Lung (tissue), 12 donors: ENCODE results near the gene UGT1A5. TPM values are rescaled to one million over a fixed set of nuclear protein-coding genes. Genes with fewer than 3 reads are reported as not detected.

Source experiments
- ATAC-seq: fragments of 200-7000 bp; cut with Tn5 transposase; one replicate; pipeline ENCODE4 v1.9.1; 2020; ENCODE audit warnings: moderate number of reproducible peaks; ENCODE audit not compliant: insufficient read depth, low FRiP score
- DNase-seq, 3 donors: peaks; one replicate each; pipeline ENCODE4 v3.0.0-alpha.2; 2013 to 2017
- H3K27ac ChIP-seq, 2 donors: one replicate each; pipeline ENCODE4 v1.5.1; 2013; ENCODE audit warnings: mild to moderate bottlenecking in 2 of 2, moderate library complexity in 2 of 2, control low read depth in 1 of 2, inconsistent platforms in 1 of 2, low read depth in 1 of 2, low read length in 1 of 2
- H3K27me3 ChIP-seq, 3 donors: one replicate each; pipeline ENCODE4 v1.5.1; 2013; ENCODE audit warnings: low read length in 2 of 3; ENCODE audit not compliant: control insufficient read depth in 3 of 3, insufficient read depth in 3 of 3
- H3K36me3 ChIP-seq, 4 donors: one replicate each; pipeline ENCODE4 v1.5.1; 2013; ENCODE audit warnings: low read length in 4 of 4, mild to moderate bottlenecking in 1 of 4, moderate library complexity in 1 of 4; ENCODE audit not compliant: control insufficient read depth in 4 of 4, insufficient read depth in 4 of 4
- H3K4me1 ChIP-seq, 5 donors: one replicate each; pipeline ENCODE4 v1.5.1; 2013; ENCODE audit warnings: low read length in 5 of 5, mild to moderate bottlenecking in 2 of 5, moderate library complexity in 1 of 5; ENCODE audit not compliant: control insufficient read depth in 5 of 5, insufficient read depth in 5 of 5
- H3K4me3 ChIP-seq: one replicate; pipeline ENCODE4 v1.5.1; 2013; ENCODE audit warnings: mild to moderate bottlenecking, control low read depth, moderate library complexity
- H3K9ac ChIP-seq, 2 donors: one replicate each; pipeline ENCODE4 v1.5.1; 2013; ENCODE audit warnings: low read length in 2 of 2, control low read depth in 1 of 2; ENCODE audit not compliant: insufficient read depth in 1 of 2
- H3K9me3 ChIP-seq, 4 donors: one replicate each; pipeline ENCODE4 v1.5.1; 2013; ENCODE audit warnings: low read length in 3 of 4, mild to moderate bottlenecking in 1 of 4, moderate library complexity in 1 of 4; ENCODE audit not compliant: control insufficient read depth in 4 of 4, insufficient read depth in 3 of 4
- CTCF ChIP-seq: IDR thresholded peaks from 2 replicates; pipeline ENCODE4 v1.5.1; 2012; ENCODE audit warnings: mild to moderate bottlenecking; ENCODE audit errors: control extremely low read depth, extremely low read depth
- WGBS, 2 donors: extraction: QIAGEN DNeasy Blood & Tissue Kit; methylation state at CpG; one replicate each; pipeline ENCODE4 v1.1.7; 2013; 5-methylcytosine and 5-hydroxymethylcytosine counted together
- polyA plus RNA-seq, 2 donors: library from polyadenylated mRNA; stranded (reverse); fragments of 200-250 nt; gene quantifications; one replicate each; pipeline ENCODE4 v1.2.1, GENCODE V29; 2013
- total RNA-seq, 2 donors: library from RNA; depleted of rRNA in 1 of 2; stranded (reverse); fragments of >200 nt in 1 of 2; gene quantifications; one replicate each; pipeline ENCODE4 v1.2.1, GENCODE V29; 2014 to 2021
- donor health status: control.
- donor health status: control.
- donor health status: Bipolar disorder and iron deficiency.
- donor health status: healthy.
- donor health status: DM: yes; HTN: yes; CAD: no.

Gene UGT1A5
- total and polyA plus RNA-seq, 4 donors = 0.34 TPM; not detected in 3

DNA sequence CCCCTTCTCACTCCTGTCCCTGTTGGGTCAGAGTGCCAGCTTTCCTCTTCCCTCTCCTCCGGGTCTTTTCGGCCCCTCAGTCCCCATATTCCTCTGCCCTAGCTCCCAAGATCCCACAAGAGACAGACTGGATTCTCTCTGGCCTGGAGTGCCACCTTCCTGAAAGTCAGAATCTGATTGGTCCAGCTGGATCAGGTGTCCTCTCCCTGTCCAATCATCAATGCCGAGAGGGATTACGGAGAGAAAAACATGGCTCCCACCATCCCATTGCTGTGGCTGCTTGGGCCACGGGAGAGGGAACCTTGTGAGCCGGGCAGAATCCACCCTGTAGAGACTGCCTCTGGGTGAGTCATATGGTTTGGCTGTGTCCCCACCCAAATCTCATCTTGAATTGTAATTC is 62.7 kb downstream of the UGT1A5 start:
- Histone ChIP-seq H3K27me3 (no peaks in the 10 kb centered on the region), H3K9me3 (peaks cover 0 to 14% (median 0%) of the 10 kb centered on the region in 4 donors), H3K9ac (no peak overlapping the region), H3K27ac (no peak overlapping the region), H3K36me3 (no peaks in the 10 kb centered on the region), H3K4me1 (no peaks in the 10 kb centered on the region), H3K4me3 (no peak overlapping the region)
- no peak for ATAC-seq
- 92 to 93% methylated on average over 6 of the region's 6 CpGs for WGBS, 2 donors
- TF ChIP-seq CTCF = no peak
- DNase-seq = no peak

GRCh38 chr2:233778030-233778429 is 65.3 kb downstream of the UGT1A5 start, which contains the start of gene MROH2A:
TSS of gene MROH2A (plus strand) at chr2:233778330. CDS start at chr2:233779359, 1,029 bp downstream.
- peaks cover 0 to 14% (median 0%) of the 10 kb centered on the region in 4 donors for H3K9me3 ChIP-seq
- H3K9ac ChIP-seq = no peak within 1 kb of the TSS
- no peaks in the 10 kb centered on the region for H3K4me1 ChIP-seq
- no peak within 1 kb of the TSS for H3K27ac ChIP-seq
- H3K36me3 ChIP-seq = no peaks in the 10 kb centered on the region
- DNase-seq = no peak
- no peak for TF ChIP-seq CTCF
- ATAC-seq = no peak
- H3K4me3 ChIP-seq = no peak within 1 kb of the TSS
- 93 to 95% methylated on average over 2 of the region's 2 CpGs for WGBS, 2 donors
- H3K27me3 ChIP-seq = no peaks in the 10 kb centered on the region

- Histone ChIP-seq H3K36me3 (no peaks in the 10 kb centered on the region), H3K27ac (no peak overlapping the region), H3K9me3 (peaks cover 0 to 14% (median 0%) of the 10 kb centered on the region in 4 donors), H3K4me1 (no peaks in the 10 kb centered on the region), H3K9ac (no peak overlapping the region), H3K27me3 (no peaks in the 10 kb centered on the region), H3K4me3 (no peak overlapping the region)
- 91 to 95% methylated on average over 4 of the region's 4 CpGs for WGBS, 2 donors
- no peak for DNase-seq
- no peak for ATAC-seq
- no peak for TF ChIP-seq CTCF
These were observed 67.0 kb downstream of the UGT1A5 start for GRCh38 chr2:233779722-233780121.

- Histone ChIP-seq H3K4me1 (no peaks in the 10 kb centered on the region), H3K9me3 (peaks cover 0 to 12% (median 0%) of the 10 kb centered on the region in 4 donors), H3K36me3 (no peaks in the 10 kb centered on the region), H3K9ac (no peak overlapping the region), H3K27me3 (no peaks in the 10 kb centered on the region), H3K27ac (no peak overlapping the region), H3K4me3 (no peak overlapping the region)
- DNase-seq (no peak), ATAC-seq (no peak)
- WGBS, 2 donors = 89 to 94% methylated on average over 4 of the region's 4 CpGs
- no peak for TF ChIP-seq CTCF
These were observed 68.1 kb downstream of the UGT1A5 start for GRCh38 chr2:233780771-233781170.
